ENCODE results near the gene TMEM40. TPM values are rescaled to one million over a fixed set of nuclear protein-coding genes. Genes with fewer than 3 reads are reported as not detected.

The TMEM40 gene
- total and polyA plus RNA-seq, 9 of the 15 experiments (the other 6 are each of a cell fraction or from before 2014, with no cell fraction given) = 0.11 to 0.31 (median 0.14) TPM; not detected in 6

DNA sequence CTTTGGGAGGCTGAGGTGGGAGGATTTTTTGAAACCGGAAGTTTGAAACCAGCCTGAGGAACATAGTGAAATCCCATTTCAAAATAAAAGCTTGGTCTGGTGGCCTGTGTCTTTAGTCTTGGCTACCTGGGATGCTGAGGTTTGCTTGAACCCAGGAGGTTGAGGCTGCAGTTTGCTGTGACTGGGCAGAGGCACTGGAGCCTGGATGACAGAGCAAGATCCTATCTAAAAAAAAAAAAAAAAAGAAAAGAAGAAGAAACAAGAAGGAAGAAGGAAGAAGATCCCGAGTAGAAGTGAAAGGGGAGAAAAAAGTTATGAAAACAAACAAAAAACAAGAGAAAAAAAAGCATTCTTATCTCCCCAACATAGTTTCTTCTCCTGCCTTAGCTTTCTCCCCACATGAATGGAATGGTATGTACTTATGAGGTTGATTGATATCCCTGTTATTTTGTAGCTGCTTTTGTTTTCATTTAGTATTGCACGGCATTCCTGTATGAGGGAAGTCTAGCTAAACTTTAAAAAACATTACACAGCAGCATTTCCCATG is 42.4 kb downstream of the TMEM40 start (continued):
- TF ChIP-seq, protein P1, sequence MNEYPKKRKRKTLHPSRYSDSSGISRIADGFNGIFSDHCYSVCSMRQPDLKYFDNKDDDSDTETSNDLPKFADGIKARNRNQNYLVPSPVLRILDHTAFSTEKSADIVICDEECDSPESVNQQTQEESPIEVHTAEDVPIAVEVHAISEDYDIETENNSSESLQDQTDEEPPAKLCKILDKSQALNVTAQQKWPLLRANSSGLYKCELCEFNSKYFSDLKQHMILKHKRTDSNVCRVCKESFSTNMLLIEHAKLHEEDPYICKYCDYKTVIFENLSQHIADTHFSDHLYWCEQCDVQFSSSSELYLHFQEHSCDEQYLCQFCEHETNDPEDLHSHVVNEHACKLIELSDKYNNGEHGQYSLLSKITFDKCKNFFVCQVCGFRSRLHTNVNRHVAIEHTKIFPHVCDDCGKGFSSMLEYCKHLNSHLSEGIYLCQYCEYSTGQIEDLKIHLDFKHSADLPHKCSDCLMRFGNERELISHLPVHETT (CRISPR knock-in tag; conservative IDR thresholded peaks at IDR 0.05 in 1 of 2, IDR thresholded peaks at IDR 0.05 in 1 of 2) = no peak
- TF ChIP-seq PRMT5 (CRISPR knock-in tag; IDR thresholded peaks at IDR 0.05) (no peak), CBX8 (IDR thresholded peaks at IDR 0.05; ENCODE audit: borderline replicate concordance, extremely low read depth, low read depth, low read length, poor library complexity, severe bottlenecking) (no peak), RFX1 (IDR thresholded peaks at IDR 0.05) (peak; percentile 34; the same call in 1 of the 2 replicates), BRF1 (IDR thresholded peaks at IDR 0.05; ENCODE audit: borderline replicate concordance, extremely low read depth, insufficient read length) (no peak), ZNF121 (CRISPR knock-in tag; conservative IDR thresholded peaks at IDR 0.05) (no peak), ZNF324 (CRISPR knock-in tag; IDR thresholded peaks at IDR 0.05) (no peak), MTA3 (IDR thresholded peaks at IDR 0.05; ENCODE audit: borderline replicate concordance) (no peak), PYGO2 (tag; IDR thresholded peaks at IDR 0.05) (no peak), CHD4 (IDR thresholded peaks at IDR 0.05; ENCODE audit: insufficient read depth, insufficient replicate concordance, low read depth, low read length, poor library complexity, severe bottlenecking) (no peak), CEBPG (CRISPR knock-in tag; IDR thresholded peaks at IDR 0.05) (no peak), CEBPG (tag; conservative IDR thresholded peaks at IDR 0.05 in 1 of 2, IDR thresholded peaks at IDR 0.05 in 1 of 2) (no peak), SREBF1 (IDR thresholded peaks at IDR 0.05; ENCODE audit: borderline replicate concordance, low read depth, low read length) (no peak), NBN (IDR thresholded peaks at IDR 0.05; ENCODE audit: low read depth) (peak; percentile 73), YBX1 (IDR thresholded peaks at IDR 0.05) (no peak), HDGF (IDR thresholded peaks at IDR 0.05) (no peak)
- TF ChIP-seq, protein P2, sequence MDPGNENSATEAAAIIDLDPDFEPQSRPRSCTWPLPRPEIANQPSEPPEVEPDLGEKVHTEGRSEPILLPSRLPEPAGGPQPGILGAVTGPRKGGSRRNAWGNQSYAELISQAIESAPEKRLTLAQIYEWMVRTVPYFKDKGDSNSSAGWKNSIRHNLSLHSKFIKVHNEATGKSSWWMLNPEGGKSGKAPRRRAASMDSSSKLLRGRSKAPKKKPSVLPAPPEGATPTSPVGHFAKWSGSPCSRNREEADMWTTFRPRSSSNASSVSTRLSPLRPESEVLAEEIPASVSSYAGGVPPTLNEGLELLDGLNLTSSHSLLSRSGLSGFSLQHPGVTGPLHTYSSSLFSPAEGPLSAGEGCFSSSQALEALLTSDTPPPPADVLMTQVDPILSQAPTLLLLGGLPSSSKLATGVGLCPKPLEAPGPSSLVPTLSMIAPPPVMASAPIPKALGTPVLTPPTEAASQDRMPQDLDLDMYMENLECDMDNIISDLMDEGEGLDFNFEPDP (CRISPR knock-in tag; IDR thresholded peaks at IDR 0.05) = no peak
- TF ChIP-seq, protein P3, sequence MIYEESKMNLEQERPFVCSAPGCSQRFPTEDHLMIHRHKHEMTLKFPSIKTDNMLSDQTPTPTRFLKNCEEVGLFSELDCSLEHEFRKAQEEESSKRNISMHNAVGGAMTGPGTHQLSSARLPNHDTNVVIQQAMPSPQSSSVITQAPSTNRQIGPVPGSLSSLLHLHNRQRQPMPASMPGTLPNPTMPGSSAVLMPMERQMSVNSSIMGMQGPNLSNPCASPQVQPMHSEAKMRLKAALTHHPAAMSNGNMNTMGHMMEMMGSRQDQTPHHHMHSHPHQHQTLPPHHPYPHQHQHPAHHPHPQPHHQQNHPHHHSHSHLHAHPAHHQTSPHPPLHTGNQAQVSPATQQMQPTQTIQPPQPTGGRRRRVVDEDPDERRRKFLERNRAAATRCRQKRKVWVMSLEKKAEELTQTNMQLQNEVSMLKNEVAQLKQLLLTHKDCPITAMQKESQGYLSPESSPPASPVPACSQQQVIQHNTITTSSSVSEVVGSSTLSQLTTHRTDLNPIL (CRISPR knock-in tag; IDR thresholded peaks at IDR 0.05) = no peak
- TF ChIP-seq, protein P4, sequence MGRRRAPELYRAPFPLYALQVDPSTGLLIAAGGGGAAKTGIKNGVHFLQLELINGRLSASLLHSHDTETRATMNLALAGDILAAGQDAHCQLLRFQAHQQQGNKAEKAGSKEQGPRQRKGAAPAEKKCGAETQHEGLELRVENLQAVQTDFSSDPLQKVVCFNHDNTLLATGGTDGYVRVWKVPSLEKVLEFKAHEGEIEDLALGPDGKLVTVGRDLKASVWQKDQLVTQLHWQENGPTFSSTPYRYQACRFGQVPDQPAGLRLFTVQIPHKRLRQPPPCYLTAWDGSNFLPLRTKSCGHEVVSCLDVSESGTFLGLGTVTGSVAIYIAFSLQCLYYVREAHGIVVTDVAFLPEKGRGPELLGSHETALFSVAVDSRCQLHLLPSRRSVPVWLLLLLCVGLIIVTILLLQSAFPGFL (CRISPR knock-in tag; IDR thresholded peaks at IDR 0.05) = no peak
- TF ChIP-seq, protein P5, sequence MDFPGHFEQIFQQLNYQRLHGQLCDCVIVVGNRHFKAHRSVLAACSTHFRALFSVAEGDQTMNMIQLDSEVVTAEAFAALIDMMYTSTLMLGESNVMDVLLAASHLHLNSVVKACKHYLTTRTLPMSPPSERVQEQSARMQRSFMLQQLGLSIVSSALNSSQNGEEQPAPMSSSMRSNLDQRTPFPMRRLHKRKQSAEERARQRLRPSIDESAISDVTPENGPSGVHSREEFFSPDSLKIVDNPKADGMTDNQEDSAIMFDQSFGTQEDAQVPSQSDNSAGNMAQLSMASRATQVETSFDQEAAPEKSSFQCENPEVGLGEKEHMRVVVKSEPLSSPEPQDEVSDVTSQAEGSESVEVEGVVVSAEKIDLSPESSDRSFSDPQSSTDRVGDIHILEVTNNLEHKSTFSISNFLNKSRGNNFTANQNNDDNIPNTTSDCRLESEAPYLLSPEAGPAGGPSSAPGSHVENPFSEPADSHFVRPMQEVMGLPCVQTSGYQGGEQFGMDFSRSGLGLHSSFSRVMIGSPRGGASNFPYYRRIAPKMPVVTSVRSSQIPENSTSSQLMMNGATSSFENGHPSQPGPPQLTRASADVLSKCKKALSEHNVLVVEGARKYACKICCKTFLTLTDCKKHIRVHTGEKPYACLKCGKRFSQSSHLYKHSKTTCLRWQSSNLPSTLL (IDR thresholded peaks at IDR 0.05) = no peak
